NB4 (cell line): ENCODE data around the gene ARHGAP26.

ENCODE experiments used
- MYC ChIP-seq: IDR thresholded peaks from 2 replicates; pipeline ENCODE4 v1.6.1; 2011; ENCODE audit warnings: low read depth, low read length
- POLR2A ChIP-seq: IDR thresholded peaks from 2 replicates; pipeline ENCODE4 v1.6.1; 2011; ENCODE audit warnings: mild to moderate bottlenecking; ENCODE audit not compliant: insufficient read length; ENCODE audit errors: extremely low read depth
- TF ChIP-seq, protein P1 (sequence below): IDR thresholded peaks from one replicate; pipeline ENCODE4 v1.5.1; 2012; ENCODE audit warnings: low read depth, low read length

DNA sequence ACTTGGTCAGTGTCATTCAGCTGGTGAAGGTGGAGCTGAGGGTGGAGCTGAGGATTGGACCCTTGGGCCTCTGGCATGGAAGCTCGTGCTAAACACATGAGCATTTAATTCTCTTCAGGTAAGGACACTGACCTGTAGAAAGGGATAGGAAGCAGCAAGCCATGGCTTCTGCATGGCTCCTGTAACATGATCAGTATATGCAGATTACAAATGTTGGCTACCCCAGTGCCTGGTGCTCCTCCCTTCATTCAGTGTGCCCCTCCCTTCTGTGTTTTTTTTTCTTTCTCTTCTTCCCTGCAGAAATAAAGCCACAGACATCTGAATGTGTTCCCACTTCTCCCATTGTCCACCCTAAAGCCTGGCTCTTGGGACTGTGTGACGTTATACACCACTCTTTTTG, 52.9 kb downstream of the ARHGAP26 start:
- TF ChIP-seq POLR2A (no peak), MYC (no peak)
- TF ChIP-seq, protein P1, sequence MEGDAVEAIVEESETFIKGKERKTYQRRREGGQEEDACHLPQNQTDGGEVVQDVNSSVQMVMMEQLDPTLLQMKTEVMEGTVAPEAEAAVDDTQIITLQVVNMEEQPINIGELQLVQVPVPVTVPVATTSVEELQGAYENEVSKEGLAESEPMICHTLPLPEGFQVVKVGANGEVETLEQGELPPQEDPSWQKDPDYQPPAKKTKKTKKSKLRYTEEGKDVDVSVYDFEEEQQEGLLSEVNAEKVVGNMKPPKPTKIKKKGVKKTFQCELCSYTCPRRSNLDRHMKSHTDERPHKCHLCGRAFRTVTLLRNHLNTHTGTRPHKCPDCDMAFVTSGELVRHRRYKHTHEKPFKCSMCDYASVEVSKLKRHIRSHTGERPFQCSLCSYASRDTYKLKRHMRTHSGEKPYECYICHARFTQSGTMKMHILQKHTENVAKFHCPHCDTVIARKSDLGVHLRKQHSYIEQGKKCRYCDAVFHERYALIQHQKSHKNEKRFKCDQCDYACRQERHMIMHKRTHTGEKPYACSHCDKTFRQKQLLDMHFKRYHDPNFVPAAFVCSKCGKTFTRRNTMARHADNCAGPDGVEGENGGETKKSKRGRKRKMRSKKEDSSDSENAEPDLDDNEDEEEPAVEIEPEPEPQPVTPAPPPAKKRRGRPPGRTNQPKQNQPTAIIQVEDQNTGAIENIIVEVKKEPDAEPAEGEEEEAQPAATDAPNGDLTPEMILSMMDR, result no peak
